Smooth muscle cell of the brain vasculature (primary cell): ENCODE data around the gene RETN.

Source experiments
- DNase-seq: peaks from one replicate; pipeline ENCODE4 v3.0.0-alpha.2; 2012; ENCODE audit warnings: low read depth, low spot score

RETN gene

DNA sequence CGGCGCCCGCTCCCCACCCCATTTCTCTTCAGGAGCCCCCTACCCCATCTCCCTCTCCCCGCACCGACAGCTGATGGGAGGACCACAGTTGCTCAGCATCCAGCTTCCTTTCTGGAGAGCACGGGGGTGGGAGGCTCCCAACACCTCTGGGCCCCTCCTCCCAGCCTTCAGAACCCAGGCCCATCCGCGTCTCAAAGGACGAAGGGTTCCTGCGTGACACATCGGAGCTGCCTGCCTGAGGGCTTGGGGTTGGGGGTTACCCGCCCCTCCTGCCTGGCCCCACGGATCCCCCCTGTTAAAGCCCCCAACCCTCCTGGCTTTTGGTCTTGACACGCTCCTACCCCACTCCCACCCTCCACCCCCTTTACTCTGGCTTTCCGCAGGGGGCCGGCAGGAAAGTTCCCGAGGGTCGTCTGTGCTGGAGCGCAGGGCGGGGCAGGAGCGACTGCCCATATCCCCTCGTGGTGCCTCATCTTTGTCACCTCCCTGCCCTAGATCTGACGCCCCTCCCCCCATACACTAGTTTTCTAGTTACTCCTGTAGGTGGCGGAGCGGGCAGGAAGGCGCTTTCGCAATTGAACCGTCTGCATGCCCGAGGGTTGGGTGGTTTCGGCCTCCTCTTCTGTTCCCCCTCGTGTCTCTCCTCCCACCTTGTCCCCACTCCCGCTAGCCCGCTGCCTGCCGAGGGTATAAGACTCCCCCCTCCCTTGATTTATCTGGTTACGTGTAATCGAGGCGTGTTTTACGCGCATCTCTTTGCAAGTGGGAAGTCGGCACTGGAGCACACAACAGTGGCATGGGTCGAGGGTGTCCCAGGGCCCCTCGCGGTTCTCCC lies 12.7 kb downstream of the RETN start:
- peak; percentile 23 for DNase-seq

DNA sequence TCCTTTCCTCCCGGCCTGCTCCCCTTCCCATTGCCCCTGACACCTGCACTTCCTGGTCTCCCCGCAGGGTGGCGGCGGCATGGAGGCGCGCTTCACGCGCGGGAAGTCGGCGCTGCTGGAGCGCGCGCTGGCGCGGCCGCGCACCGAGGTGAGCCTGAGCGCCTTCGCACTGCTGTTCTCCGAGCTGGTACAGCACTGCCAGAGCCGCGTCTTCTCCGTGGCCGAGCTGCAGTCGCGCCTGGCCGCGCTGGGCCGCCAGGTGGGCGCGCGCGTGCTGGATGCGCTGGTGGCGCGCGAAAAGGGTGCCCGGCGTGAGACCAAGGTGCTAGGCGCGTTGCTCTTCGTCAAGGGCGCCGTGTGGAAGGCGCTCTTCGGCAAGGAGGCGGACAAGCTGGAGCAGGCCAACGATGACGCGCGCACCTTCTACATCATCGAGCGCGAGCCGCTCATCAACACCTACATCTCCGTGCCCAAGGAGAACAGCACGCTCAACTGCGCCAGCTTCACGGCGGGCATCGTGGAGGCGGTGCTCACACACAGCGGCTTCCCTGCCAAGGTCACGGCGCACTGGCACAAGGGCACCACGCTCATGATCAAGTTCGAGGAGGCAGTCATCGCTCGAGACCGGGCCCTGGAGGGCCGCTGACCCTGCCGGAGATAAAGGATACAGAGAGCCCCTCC lies 13.5 kb downstream of the RETN start:
- DNase-seq: no peak

DNA sequence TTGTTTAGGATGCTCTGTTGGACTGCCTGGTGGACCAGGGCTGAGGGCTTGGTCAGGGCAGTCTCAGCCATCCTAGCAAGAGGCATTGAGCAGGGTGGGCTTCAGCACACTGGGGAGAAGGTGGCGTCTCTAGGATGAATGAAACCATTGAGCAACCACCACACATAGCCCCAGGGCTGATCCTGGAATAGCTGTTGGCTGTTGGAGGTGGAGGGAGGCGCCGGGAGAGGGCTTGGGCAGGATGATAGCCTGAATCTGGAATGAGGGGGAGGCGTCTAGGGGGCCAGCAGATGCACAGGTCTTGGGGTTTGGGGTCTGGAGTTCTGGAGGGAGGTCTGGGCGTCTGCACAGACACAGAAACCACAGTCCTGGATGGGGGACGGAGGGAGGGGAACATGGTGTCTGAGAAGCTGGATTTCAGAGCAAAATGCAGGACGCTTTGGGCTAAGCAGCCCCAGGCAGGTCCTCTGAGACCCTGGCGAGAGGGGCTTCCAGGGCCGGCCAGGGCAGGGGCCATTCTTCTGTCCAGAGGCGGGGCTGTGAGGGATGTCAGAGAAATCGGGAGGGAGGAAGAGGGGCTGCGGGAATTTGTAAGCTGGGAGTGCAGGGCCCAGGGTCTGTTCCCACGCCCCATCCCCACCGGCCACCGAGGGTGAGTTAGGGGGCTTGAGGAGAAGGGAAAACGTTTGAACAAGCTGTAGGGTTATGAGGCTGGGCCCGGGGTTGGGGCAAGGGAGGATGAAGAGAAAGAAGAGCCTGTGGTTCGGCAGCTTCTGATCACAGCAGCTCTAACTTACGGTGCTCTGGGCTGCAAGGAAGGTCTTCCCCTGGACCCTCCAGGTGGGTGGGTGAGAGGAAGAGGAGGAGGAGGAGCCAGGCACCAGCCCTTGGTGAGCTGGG lies 16.9 kb downstream of the RETN start:
- no peak for DNase-seq

DNA sequence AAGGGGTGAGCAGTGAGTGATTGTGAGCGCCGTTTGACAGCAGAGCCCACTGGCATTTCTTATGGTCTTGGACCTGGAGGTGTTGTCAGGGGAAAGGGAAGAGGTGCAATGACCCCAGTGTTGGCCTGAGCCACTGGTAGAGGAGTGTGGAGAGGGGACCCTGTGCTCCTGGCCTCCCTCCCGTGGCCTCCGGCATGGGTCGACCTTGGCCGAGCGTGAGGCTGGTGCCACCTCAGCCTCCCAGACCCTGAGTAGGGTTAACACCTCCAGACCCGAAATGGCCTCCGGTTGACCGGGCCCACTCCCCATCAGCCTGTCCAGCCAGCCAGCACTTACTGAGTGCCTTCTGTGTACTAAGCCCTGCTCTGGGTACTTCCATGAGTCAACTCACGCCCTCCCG lies 18.3 kb downstream of the RETN start:
- no peak for DNase-seq

DNA sequence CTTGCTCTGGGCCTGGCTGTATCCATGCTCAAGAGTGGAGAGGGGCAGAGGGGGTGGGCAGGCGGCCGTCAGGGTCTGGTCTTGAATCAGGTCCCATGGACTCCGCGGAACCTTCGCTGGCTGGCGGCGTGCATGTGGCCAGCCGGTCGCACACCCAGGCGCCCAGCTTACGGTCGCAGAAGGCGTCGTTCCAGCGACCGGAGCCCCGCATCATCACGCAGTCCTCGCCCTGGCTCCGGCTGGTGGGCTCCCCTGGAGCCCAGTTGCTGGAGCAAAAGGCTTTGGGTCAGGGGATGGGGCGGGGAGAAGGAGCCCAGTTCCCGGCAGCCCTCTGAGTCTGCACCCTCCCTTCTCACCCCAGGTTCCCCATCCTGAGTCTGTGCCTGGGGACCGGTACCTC lies 20.3 kb downstream of the RETN start:
- no peak for DNase-seq

DNA sequence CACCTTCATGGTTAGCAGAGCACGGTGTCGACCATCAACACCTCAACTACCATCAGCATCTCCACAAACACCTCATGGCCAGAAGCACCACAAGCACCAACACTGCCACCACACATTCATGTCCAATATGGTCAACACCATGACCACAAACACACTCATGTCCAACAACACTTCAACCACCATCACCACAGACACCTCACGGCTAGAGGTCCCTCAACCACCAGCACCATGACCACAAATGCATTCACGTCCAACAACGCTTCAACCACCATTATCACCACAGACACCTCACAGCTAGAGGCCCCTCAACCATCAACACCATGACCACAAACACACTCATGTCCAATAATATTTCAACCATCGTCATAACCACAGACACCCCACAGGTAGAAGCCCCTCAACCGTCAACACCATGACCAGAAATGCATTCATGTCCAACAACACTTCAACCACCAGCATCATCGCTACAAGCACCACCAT lies 22.0 kb downstream of the RETN start:
- no peak for DNase-seq

DNA sequence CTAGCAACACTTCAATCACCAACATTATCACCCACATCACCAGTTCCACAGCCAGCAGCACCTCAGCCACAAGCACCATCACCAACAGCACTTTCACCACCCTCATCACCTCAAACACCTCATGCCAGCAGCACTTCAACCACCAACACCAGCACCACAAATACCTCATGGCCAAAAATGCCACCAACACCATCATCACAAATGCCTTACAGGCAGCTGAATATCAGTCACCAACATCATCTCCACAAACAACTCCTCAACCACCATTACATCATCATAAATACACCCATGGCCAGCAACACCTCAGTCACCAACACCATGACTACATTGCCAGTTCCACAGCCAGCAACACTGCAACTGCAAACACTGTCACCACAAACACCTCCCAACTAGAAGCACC lies 22.6 kb downstream of the RETN start:
- no peak for DNase-seq

DNA sequence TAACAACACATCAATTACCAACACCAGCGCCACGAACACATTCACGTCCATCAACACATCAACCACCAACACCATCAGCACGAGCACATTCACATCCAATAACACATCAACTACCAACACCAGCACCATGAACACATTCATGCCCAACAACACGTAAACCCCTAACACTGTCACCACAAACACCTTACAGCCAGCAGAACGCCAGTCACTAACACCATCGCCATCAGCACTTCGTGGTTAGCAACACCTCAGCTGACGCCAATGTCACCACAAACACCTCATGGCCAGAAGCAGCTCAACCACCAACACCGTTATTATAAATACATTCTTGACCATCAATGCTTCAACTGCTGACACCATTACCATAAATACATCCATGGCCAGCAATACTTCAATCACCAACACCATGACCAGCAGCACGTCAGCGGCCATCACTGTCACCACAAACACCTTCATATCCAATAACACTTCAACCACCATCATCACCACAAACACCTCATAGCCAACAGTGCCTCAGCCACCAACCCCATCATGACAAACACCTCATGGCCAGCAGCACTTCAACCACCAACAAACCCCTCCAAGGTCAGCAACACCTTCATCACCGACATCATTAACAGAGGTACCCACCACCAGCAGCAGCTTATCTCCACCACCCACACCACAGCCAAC lies 23.7 kb downstream of the RETN start:
- no peak for DNase-seq

DNA sequence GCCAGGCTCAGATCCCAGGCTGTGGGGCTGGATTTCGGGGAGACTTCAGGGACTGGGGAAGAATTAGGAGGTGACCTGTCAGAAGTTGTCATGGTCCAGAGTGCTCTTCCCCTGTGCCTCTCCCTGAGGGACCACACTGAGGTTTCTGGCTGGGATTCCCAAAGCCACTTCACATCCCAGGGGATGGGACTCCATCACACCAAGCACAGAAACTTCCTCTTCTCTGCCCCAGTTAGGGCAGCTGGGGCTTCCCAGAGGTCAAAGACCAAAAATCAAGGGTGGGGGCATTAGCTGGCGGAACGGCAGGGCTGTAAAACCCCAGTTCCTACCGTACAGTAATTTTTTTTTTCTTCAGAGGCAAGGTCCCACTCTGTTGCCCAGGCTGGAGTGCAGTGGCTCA lies 25.6 kb downstream of the RETN start:
- DNase-seq: no peak

DNA sequence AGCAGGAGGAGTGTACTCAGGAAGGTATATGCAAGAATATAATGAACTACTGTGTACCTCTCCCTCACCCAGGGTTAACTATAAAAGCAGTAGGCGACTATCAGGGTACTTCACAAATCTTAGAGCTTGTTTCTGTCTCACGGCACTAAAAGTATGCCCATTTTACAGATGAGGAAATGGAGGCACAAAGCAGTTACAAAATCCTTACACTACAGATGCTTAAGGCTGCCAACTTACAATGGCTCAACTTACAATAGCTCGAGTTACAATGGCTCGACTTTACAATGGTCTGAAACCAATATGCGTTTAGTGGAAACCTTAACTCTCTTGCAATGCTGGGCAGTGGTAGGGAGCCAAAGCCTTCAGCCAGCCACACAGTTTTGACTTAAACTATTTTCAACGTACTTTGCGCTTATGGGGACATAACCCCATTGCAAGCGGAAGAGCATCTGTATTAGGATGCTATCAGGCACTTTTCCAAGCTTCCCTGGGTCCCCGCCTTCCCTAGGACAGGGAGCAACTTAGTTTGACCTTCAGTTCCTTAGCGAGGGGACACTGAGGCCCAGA lies 29.0 kb downstream of the RETN start:
- no peak for DNase-seq

DNA sequence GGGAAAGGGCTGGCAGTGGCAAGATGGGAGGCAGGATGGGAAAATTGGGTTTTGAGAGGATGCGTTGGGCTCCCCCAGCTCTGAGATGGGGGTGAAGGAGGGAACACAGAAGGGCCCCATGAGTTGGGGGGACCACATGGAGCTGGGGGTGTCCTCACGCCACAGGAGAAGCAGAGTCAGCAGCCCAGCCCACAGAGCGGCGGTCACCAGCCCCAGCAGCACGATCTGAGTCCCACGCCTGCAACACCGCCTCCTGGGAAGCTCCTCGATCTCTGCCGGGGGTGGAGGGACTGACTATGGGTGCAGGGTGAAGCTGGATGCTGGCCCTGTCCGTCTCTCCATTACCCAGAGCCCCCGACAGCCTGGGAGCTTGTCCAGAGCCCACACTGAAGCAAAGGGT lies 29.7 kb downstream of the RETN start:
- no peak for DNase-seq

DNA sequence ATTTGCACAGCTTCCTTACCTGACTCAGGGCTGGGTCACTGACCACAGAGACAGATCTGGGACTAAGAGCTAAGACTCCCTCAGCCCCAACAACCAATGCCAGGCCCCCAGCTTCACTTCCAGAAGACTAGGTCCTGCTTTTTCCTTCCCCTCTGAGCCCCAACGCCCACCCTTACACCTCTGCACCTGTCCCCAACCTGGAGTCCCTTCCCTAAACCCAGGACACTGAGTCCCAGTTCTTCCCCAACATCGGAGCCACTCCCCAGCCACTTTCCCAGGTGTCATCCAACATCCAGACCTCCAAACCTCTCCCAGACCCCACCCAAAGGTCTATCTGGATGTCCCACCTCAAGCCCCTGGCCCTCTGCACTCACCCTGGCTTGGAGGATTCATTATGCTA lies 30.2 kb downstream of the RETN start:
- DNase-seq: no peak

DNA sequence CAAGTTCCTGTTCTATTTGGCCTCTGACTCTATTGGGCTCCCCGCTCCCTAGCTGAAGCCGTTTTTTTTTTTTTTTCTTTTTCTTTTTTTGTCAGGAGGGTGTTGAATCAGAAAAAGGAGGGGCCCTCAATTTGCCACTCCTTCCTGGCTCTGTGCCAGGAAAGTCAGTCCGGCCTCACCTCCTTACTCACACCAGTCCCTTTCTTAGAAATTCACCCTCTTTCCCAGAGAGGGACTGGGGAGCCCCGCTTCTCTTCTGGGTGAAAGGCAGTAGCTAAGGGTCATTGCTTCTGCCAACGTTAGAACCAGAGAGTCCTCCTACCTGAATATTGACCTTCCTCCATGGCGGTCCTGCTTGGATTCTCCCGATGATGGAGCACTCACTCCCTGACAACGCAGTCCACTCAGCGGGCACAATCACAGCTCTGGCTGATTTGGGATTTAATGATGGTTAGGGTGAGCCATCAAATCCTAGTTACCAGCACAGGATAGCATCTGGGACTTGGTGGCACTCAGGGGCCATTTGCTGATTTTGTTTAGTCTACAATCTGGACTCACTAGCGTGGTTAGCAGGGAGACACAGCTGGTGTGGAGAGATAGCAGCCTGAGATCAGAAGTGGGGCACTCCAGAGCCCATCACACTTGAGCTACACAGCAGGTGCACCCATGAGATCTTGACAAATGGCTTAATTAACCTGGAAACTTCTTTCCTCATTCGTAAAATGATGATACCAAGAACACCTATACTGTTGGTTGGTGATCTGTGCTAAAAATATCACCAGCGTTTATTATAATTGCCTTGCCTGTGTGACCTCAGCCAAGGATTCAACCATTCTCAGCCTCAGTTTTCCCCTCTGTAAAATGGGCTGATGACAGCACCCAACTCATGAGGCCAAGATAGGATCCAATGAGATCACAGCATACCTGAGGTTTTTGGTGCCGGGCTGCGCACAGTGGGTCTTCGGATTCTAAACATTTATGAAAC lies 30.9 kb downstream of the RETN start:
- DNase-seq: no peak

DNA sequence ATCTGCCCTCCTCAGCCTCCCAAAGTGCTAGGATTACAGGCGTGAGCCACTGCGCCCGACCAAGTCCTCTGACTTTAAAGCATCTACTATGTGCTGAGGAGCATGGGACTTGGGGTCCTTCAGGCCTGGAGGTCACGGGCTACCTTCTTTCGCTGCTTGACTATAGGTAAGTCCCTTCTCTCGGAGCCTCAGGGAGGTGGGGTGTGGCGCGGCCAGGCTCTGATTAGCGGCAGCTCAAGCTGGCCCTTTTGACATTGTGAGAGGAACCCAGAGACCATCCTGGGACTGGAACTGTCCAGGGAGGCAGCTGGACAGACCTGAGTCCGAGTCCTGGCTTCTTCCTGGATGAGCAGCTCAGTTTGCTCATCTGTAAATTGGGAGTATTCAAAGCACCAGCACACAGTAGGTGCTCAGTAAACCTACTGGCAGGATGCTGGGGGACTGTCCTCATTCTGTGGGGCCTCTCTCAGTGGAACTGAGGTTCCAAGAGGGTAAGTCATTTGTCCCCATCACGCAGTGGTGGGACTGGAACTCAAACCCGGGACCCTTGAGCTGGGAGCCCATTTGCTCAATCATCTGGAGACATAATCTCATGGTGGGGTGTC lies 32.3 kb downstream of the RETN start:
- no peak for DNase-seq

DNA sequence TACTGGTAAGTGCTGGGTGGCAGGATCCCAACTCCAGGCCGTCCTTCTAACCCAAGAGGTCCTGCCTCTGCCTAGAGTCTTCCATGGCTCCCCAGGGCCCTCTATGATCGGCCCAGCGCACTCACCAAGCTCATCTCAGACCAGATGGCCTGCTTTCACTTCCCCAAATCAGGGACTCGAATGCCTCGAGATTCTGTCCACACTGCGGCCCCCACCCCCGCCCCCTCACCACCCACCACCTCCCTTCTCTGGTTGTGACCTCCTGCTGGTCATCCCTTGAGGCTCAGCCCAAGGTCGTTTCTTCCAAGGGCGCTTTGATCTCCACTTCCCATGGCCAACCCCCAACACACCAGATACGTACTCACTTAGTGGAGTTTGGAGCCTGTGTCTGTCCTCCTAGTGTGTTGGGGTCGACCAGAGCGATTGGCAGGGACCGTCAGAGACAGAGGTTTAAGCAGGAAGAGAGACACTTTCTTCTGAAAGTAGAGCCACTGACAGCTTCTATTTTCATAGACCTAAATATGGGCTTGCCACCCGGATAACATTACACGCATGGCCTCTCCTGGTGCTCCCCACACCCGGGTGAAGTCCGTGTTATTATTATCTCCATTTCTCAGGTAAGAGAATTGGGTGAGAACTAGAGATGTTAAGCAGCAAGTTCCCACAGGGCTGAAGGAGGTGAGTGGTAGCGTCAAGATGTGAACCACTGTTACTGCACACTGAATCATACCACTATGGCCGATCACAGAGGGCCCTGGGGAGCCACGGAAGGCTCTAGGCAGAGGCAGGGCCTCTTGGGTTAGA lies 33.0 kb downstream of the RETN start, which contains the start of gene FCER2:
Gene FCER2 (minus strand): TSS at position 478 of the 804 bp plus-strand sequence. CDS start 2,371 bp downstream, outside the sequence.
- no peak for DNase-seq

DNA sequence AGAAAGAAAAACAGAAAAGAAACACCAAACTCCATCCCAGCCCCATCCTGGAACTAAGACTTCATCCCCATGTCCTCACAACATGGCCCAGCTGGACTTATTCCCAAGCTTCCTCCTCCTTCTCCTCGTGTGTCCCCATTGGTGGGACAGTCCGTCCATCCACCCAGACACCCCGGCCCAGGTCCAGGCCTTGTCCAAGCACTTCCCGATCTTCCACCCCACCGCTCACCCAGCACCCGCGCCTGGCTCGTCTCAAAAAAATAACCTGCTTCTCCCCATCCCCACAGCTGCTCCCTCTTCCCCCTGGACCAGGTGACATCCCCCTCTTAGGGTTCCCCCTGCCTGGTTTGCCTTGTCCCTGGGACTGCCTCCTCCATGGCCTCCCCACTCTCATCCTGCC lies 34.5 kb downstream of the RETN start:
- no peak for DNase-seq

DNA sequence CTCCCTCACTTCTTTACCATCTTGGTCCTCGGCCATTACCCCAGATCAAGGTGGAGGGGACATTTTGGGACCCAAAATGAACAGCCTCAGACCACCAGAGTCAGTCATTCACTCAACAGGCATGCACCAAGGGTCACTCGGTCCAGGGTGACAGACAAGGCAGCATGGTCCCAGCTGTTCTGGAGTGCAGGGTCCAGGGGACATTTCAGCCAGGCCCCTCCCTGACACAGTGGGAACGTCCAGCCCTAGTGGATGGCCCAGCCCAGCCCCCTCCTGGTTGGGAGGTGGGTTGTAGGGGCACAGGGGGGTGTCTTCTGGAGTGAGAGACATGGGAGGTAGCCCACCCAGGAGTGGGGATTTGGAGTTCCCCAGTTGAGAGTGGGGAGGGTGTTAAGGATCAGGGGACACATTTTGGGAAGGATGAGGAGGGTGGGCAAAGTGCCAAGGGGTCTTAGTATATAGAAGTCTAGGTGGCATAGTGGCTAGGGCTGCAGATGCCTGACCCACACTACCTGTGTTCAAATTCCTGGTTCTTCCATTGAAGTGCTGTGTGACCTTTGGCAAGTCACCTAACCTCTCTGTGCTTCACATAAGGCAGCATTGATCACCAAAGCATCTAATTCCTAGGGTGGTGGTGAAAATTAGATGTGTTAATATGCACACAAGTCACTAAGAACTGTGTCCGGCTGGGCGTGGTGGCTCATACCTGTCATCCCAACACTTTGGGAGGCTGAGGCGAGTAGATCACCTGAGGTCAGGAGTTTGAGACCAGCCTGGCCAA lies 35.6 kb downstream of the RETN start:
- no peak for DNase-seq
